HG03064 (cell line): ENCODE results near the gene CT47A7.
"Not testable (repeated sequence)": the region's sequence is repeated elsewhere in the genome, so short reads cannot be mapped to it uniquely, and the experiment has no call there.

Experiments
- ATAC-seq: cut with Tn5 transposase; IDR thresholded peaks from one replicate; pipeline ENCODE4 v1.9.1; 2021; ENCODE audit warnings: low read depth; ENCODE audit not compliant: unreplicated experiment

The CT47A7 gene

DNA sequence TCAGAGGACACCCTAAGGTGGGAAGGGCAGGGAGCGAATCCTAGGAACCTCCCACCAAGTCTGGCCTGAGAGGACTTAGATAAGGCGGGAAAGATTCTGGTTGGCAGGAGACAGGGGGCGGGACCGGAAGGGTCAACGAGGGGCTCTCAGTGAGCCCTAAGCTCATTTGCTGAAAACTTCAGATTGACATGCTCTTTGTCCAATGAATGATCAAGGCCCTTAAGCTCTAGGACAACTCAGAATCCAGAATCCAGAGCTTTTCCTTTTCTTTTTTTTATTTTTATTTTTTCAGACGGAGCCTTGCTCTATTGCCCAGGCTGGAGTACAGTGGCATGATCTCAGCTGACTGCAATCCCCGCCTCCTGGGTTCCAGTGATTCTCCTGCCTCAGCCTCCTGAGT is at the start of gene CT47A7:
TSS of gene CT47A7 (minus strand) at position 101 of the 400 bp plus-strand sequence. CDS start 255 bp downstream, outside the sequence.
- not testable (repeated sequence) for ATAC-seq

GRCh38 chrX:121000589-121000988 is 44.2 kb upstream of the CT47A7 start:
- ATAC-seq, result no peak

DNA sequence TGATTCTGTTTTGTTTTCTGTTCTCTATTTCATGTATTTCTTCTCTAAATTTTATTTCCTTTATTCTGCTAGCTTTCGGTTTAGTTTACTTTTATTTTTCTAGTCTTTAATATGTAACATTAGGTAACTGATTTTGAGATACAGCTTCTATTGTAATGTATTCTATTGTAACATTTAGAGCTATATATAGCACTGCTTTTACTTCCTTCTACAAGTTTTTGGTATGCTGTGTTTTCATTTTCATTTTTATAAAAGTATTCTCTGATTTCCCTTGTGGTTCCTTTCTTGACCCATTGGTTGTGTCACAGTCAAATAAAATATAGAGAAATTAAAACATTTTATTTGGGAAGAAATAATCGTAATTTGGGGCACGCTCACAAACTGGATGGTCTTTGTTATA is 43.0 kb upstream of the CT47A7 start:
- no peak for ATAC-seq

GRCh38 chrX:120985660-120986059 is 29.3 kb upstream of the CT47A7 start, which contains the start of gene CT47A1:
CT47A1 (minus strand) TSS chrX:120985760; CDS start chrX:120985529, 231 bp downstream.
- not testable (repeated sequence) for ATAC-seq
